Lower leg skin (tissue), 3 donors: Measurements from ENCODE around the gene SDCCAG8.

Experiments
- CTCF ChIP-seq, 3 donors: fragments of 450-650 bp; IDR thresholded peaks; one replicate each; pipeline ENCODE4 v1.5.1; 2016; ENCODE audit warnings: antibody characterized with exemption in 3 of 3, mild to moderate bottlenecking in 3 of 3, moderate library complexity in 2 of 3
- POLR2A ChIP-seq, 2 donors: fragments of 450-650 bp; IDR thresholded peaks; one replicate each; pipeline ENCODE4 v1.6.1; 2016 to 2017; ENCODE audit warnings: antibody characterized with exemption in 2 of 2, mild to moderate bottlenecking in 1 of 2, moderate library complexity in 1 of 2

GRCh38 chr1:243244432-243244841 is 11.4 kb upstream of the SDCCAG8 start:
- TF ChIP-seq CTCF (IDR thresholded peaks at IDR 0.05) = no peak
- TF ChIP-seq POLR2A (IDR thresholded peaks at IDR 0.05) = no peak
